GM19372 (cell line): ENCODE data around the gene CACTIN.
"Not testable (repeated sequence)": the region's sequence is repeated elsewhere in the genome, so short reads cannot be mapped to it uniquely, and the experiment has no call there.

Experiments used
- ATAC-seq: cut with Tn5 transposase; IDR thresholded peaks from one replicate; pipeline ENCODE4 v1.9.1; 2021; ENCODE audit warnings: mild to moderate bottlenecking, low read depth, moderate library complexity; ENCODE audit not compliant: unreplicated experiment

The CACTIN gene

DNA sequence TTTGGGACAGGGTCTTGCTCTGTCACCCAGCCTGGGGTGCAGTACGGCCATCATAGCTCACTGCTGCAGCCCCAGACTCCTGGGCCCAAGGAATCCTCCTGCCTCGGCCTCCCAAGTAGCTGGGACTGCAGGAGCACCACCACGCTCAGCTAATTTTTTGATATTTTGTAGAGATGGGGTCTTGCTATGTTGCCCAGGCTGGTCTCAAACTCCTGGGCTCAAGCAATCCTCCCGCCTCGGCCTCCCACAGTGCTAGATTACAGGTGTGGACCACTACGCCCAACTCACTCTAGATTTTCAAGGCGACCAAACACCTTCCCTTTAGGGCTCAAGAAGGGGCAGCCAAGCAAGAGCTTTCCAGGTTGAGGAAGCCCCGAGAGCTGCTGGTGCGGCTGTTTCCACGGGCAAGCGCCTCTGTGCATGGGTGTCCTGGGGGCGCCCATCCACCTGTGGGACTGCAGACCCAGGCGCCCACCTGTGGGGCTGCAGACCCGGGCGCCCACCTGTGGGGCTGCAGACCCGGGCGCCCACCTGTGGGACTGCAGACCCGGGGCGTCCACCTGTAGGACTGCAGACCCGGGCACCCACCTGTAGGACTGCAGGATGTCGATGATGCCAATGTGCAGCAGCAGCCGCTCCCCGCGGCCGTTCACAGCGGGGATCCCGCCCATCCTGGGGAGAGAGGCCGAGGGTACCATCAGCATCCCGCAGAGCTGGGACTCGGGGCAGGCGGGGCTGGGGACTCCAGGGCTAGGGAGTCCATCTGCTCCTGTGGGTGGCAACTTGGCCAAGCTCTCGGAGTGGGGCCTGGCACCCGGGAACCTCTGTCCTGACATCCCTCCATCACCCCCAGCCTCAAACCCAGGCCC lies 21.7 kb upstream of the CACTIN start:
- ATAC-seq, result no peak

DNA sequence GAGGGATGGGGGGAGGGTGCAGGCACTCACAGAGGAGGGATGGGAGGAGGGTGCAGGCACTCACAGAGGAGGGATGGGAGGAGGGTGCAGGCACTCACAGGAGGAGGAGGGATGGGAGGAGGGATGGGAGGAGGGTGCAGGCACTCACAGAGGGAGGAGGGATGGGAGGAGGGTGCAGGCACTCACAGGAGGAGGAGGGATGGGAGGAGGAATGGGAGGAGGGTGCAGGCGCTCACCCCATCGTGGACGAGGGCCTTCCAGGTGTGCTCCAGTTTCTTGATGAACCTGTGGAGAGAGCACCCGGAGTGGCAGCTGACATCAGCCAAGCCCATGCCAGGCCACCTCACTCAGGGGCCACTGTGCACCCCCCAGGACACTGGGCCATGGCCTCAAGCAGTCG lies 20.5 kb upstream of the CACTIN start:
- not testable (repeated sequence) for ATAC-seq

DNA sequence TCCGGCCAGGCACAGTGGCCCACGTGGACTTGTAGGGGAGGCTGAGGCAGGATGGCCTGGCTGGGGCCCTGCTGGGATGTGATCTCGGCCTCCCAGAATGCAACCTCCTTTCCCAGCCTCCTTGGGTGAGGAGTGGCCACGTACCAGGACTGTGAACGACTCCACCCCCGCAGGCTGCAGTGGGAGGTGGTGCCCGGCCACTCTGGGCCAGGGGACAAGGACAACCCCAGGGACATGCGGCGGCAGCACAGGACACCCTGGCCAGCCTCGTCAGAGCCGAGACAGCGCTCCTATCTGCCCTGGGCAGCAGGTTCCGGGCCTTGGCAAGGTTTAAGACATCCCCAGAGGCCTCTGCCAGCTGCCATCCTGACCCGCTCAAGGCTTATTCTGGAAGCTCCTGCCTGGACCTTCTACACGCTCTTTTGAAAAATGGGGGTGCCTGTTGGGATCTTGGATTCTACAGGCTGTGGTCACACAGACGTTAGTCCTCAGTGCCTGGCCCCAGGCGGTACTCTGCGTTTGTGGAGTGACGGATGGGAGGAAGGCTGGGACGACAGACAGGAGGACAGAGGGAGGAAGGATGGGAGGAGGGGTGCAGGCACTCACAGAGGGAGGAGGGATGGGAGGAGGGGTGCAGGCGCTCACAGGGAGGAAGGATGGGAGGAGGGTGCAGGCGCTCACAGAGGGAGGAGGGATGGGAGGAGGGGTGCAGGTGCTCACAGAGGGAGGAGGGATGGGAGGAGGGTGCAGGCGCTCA lies 19.9 kb upstream of the CACTIN start:
- no peak for ATAC-seq

DNA sequence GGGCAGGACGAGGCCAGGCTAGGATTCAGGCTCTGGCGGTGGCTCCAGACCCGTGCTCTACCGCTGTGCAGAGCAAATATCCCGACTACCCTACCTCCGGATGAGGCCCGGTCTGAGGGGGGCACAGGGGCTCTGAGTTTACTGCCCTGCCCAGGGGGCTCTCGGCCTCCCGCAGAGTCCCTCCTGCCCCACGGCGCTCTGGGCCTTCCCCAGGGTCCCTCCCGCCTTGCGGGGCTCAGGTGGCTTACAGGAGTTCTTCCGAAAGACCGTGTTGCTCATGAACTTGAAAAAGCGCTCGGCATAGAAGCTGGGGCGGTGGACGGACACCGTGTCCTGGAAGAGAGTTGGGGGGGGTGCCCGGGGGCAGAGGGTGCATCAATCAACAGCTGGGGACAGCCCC lies 19.1 kb upstream of the CACTIN start:
- ATAC-seq, result no peak

DNA sequence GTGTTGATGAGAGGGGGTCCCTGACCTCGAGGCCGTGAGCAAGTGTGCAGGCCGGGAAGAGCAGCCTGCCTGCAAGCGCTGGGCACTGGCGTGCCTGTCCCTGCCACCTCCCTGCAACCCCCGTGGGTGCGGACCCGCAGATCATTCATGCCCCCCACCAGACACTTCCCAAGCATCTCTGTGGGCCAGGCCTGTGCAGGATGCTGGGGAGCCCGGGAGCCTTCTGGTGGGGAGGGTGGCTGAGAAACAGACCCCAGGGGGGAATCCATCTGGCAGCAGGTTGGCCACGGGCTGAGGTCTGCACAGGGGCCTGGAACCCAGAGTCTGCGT lies 18.4 kb upstream of the CACTIN start:
- ATAC-seq, result no peak

DNA sequence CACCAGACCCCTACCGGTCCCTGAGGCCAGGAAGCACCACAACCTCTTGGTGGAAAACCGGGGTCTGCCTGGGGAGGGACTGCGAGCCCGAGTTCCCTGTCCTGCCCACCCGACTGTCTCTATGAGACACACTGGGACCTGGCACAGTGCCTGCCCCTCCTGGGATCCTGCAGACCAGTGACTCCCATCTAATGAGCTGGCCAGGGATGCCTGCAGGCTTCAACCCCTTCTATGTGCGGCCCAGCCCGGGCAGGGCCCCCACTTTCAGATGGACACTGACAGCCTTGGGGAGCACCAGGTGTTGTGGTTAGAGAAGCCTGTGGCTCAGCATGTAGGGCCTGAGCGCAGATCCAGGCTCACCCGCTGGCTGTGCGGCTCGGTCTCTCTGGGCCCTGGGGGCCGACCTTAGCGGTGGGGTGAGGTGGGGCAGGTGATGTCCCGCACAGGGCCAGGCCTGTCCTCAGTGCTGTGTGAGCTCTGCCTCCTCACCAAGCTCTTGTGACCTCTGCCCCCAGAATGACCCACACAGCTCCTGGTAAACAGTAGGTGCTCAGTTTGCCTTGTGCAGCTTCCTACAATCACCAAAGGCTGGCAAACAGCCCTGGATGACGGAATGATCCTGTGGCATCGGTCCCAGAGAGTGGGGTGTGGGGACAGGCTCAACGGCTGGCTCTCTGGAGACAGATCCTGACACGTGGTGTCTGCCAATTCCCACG lies 17.9 kb upstream of the CACTIN start:
- ATAC-seq, result no peak

DNA sequence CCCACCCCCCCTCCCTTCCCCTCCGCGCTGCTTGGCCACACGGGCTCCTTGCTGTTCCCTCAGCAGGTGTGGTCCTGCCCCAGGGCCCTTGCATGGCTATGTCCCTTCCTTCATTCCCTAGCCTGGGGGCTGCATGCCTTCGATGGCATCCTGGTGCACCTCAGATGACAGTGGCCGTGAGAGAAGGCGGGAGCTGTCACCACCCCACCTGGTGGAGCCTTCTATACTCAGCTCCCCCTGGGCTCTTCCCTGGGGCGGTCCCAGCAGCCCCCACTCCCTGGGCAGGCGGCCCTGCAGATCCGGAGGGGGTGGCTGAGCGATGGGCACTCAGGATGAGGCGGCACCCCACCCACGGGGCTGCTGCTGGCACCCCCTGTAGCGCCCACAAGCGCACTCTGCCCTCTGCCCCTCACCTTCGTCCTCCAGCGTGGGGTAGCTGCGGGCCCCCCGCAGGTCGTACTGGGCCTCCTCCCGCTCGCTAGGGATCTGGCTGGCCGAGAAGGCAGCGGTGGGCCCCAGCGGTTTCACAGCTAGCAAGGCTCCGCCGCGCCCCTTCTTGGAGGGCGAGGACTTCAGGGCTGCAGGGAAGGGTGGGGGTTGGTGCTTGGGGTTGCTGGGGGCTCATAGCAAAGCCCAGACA lies 17.2 kb upstream of the CACTIN start:
- no peak for ATAC-seq

DNA sequence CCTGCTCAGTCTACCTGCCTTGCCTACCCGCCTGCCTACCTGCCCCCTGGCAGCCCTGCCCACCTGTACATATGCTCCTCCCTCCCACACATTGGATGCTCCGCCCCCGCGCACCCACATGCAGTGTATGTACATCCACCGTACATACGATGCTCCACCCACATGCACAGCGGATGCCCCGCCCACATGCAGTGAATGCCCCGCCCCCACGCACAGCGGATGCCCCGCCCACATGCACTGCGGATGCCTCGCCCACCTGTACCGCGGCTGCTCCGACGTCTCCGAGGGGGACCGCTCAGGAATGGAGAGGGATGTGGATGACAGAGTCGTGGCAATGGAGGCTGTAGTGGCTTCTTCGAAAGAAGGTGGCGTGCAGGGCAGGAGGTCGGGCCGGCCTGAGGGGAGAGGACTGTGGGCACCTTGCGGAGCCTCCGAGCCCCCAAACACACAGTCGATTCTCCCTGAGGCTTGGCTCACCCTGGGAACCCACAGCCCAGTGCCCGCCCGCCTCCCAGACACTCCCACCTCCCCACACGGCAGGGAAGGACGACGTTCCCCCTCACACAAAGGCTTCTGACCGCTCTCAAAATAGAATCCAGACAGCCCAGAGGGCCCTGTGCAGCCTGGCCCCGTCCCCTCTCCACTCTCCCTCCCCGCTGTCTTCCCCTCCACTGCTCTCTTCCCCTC lies 16.5 kb upstream of the CACTIN start:
- no peak for ATAC-seq

DNA sequence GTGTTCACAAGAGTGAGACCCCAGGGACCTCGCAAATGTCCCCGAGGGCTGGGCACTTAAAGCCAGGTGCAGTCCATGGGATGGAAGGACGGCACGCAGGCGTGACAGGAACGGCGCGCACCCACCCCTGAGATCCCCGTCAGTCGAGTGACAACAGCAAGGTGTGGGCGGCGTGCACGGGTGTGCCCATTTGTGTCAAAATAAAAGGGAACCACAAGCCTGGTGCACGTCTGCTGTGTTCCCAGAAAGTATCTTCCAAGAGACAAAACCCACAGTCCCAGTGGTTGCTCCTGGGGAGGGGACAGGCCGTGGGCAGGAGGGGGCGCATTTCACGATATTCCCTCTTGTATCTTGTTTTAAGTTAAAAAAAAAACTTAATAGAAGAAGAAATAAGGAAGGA lies 15.7 kb upstream of the CACTIN start:
- no peak for ATAC-seq

DNA sequence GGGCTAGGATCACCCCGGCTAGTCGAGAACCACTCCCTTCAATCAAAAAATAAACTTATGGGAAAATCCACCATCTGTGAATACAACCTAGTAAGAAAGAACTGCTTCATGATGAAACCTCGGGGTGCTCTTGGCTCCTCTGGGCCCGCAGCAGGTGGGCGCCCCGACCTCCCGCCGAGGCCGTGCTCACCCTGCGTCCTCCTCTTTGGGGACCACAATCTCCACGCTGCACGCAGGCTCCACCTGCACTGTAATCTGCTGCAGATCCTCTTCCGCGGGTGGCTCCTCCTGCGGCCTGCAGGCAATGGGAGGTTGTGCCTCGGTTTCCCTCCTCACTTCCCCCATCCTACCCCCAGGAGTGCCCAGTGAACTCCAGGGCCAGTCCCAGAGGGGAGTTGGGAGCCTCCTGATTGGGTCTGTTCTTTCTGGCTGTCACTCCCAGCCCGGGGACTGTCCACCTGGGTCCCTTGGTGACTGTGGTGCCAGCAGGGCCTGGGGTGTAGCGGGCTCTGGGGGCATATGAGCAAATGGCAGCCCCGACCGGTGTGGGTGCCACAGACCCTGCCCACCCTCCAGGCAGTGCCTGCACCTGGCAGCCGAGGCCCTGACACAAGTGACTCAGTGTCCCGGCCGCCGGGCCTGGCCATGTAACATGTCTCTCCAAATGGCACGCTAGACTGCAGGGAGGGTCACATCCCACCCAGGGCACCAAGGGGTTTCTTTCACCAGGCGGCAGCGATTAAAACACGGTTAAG lies 15.1 kb upstream of the CACTIN start:
- ATAC-seq, result no peak

DNA sequence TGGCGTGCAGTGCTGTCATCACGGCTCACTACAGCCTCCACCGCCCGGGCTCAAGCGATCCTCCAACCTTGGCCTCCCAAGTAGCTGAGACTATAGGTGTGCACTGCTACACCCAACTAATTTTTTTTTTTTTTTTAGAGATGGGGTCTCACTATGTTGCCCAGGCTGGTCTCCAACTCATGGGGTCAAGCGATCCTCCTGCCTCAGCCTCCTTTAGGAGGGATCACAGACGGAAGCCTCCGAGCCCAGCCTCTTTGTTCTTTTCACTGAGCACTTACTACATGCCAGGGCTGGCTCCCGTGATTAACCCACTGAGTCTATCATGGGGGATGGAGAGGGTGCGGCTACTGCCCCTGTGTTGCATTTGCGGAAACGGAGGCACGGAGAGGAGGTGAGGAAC lies 12.9 kb upstream of the CACTIN start:
- no peak for ATAC-seq

DNA sequence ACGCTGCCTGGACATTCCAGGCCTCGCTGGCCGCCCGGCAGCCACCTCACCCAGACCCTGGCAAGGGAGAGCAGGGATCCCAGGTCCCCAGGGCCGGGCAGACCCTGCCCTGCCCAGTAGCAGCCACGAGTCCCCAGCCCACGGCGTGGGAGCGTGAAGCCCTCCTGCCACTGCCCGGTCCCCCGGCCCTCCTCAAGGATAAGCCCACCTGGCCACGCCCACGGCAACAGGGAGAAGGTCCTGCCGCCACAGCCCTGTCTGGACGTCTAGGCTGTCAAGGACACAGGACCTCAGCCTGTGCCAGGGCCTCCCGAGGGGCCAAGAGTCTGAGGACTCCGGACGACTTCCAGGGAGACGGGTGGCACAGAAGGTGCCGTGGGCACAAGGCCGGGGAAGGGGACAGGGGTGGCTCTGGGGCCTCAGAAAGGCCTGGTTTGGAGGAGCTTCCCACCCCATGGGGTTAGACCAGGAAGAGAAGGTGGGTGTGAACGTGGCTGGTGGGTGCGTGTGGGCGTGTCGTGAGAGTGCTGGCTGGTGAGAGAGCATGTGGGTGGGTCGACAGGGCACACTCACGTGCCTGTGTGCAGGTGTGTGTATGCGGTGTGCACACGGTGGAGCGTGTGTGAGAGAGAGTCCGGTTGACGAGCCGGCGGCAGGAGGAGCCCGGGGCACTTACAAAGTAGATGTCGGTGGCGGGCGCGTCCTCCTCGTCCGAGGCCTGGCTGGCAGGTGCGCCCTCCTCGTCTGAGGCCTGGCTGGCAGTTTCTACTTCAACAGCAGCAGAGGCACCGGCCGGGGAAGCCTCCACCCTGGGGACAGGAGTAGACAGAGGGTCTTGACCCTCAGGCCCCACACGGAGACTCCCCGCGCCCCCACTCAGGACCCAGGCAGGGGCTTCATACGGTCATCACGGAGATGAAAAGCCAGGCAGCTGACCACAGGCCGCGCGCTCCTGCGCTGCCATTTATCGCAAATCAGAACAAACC lies 11.9 kb upstream of the CACTIN start:
- ATAC-seq, result no peak

- no peak for ATAC-seq
Measured at GRCh38 chr19:3637621-3638020, 11.0 kb upstream of the CACTIN start.

DNA sequence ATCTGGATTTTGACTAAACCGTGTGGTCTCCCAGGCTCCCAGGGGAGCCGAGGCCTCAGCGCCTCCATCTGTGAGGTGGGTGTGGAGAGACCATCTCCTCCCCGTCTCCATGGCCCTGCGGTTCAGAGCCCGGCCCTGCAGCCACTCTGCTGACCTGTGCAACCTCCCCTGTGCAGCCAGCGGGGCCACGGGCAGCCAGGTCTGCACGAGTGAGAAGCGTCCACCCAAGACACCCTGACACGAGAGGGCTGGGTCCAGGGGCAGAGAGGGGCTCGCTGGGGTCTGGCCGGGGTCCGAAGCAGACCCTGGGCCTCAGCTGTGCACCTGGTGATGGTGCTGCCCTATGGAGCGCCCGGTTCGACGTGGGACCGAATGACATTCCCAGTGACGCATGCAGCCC lies 10.4 kb upstream of the CACTIN start:
- no peak for ATAC-seq

GRCh38 chr19:3636506-3636905 lies 9.9 kb upstream of the CACTIN start:
- no peak for ATAC-seq

DNA sequence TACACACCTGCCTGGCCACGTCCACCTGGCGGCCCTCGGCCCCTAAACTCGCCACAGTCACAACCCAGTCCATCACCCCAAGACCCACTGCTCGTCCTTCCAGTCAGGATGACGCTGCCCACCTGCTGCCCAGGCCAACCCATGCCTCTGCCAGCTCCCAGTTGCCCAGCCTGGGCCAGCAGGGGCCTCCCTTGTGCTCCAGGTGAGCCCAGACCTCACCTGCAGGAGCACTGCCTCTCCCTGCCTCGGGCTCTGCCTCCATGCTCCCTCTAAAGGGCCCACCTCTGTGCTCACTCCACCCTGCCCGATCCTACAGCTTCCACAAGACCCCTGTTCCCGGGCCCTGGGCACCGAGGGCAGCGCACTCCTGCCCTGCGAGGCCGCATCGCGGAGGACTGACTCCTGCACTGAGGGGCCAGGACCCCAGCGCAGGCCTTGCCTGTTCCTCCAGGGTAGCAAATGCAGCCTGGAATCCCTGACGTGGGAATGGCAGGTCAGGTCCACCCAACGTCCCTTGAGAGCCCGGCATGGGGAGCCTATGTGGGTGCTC lies 8.0 kb upstream of the CACTIN start:
- no peak for ATAC-seq

DNA sequence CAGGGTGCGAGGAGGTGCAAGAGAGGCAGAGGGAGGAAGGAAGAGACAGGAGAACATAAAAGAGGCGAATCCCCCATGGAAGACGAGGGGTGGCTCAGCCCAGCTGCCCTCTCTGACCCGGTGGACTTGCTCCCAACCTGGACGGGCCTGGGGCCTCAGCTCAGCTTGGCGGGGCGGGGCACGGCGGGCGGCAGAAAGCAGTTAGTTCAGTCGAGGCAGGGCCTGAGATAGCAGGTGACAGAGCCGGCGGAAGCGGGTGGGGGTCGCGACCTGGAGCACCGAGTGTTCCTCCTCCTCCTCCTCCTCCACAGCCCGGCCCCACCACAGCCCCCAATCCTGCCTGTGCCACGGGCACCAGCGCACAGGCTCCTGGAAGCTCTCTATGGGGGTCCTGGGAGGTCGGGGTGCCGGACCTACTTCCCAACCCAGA lies 7.0 kb upstream of the CACTIN start:
- ATAC-seq, result no peak
